ENCODE measurements around the gene SLC8A3.

SLC8A3 gene

DNA sequence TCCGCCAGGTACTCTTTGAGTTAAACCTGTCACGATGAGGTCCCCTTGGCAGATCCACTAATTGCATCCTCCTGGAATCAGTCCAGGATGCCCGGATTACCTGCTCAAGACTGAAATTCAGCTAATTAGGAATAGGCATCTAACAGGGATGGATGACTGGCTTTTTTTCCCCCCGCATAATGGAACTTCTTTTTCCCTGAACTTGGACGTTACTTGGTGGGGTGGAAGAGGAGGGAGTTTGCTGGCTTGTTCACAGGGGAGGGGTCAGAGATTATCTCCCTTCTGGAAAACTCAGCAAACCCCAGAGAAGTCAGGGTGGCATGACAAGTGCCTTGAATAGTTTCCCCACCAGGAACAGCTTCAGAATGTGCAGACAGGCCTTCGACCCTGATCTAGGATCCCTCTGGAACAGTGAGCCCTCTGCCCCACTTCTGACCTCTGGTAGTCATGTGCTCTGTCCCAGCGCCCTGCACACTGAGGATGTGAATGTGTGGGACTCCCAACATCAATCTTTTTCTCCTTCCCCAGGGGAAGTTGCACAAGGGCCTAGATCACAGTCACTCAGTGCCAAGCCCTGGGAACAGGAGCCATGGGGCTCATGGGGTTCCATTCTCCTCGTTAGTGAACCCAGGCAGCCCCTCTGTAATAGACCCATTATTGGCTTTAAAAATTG is 167.1 kb downstream of the SLC8A3 start:
- no peak for DNase-seq

DNA sequence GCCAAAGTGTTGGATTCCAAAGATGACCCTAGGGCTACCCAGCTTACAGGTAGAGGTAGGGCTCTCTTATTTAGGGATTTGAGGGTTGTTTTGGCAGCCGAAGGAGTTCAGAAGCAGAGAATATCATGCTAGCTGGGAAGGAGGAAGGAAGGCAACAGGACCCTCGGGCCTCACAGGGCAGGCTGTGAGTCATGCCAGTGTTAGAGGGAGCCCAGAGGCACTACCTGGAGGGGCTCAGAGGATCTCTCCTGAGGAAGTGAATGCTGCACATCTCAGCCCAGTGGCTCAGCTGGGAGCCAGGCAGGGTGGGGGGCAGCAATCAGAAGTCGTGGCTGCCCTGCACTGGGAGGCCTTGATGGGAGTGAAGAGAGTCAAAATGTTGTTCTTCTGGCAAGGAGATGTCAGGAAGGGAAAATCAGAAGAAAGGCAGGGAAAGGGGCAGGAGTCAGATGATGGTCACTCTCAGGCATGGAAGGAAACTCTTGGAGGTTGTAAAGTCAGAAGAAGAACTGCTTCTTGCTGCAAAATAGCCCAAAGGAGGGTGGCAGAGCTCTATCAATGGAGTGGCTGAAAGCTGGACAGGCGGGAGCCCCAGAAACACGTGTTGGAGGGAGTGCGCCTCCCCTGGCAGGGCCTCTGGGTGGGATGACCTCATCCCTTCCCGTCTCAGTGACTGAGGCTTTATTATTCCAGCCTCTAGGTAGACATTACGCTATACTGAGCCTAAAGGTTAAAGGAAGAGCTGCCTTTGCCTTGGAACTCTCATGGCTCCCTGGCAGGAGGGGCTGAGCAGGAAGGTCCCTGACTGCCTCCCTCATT is 168.2 kb downstream of the SLC8A3 start:
- DNase-seq = no peak

DNA sequence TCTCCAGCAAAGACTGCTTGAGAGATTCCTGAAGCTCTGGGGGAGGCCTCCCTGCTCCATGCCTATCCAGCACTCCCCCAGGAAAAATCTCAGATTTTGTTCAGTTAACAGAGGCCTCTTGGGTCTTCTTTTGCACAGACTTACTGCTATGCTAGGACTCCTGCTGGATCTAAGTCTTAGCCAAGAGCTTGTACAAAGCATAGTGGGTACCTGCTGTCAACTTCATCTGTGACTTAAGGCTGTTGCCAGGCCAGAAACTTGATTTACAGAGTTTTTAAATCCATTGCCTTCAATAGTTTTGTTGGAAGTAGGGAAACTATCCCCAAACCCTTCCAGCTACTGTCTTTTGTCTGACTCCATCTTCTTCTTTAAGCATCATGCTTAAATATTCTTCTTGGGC is 169.1 kb downstream of the SLC8A3 start:
- no peak for DNase-seq

DNA sequence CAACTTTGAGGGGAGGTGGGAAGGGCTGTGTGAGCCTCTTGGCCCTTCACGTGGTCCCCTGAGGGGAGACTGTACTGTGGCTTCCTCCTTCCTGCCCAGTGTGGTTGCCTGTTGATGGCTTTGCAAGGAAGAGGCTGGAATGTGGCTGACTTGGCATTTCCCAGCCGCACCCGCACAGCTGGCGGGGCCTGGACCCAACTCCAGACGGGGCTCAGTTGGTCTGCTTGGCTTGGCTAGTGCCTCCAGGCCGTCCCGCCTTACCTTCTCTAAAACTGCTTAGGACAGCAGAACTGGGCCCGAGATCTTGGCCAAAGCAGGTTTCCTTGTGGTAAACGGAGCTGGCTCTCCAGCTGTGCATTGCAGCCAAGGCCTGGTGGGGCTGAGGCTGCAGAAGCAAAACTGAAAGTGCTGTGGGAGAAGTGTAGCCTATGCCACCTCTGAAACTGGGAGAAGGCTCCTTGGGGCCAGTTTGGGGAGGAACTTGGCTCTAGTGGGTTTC is 170.0 kb downstream of the SLC8A3 start:
- no peak for DNase-seq

DNA sequence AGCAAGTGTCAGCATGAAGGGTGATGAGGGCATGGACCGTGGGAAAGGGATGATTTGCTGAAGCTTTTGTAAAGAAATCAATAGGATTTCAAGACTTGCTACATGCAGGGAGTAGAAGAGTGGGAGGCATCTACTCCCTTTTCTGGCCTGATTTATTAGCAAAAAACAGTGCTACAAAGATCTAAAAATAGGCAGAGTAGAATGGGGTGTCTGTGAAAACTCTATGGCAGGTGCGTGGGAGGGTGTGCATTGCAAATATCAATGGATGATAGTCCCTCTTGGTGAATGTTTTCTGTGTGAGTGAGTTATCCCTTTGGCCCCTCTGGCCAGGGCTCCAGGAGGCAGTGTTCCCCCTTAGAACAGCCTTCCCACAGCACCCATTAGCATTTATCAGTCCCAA is 170.5 kb downstream of the SLC8A3 start:
- no peak for DNase-seq

DNA sequence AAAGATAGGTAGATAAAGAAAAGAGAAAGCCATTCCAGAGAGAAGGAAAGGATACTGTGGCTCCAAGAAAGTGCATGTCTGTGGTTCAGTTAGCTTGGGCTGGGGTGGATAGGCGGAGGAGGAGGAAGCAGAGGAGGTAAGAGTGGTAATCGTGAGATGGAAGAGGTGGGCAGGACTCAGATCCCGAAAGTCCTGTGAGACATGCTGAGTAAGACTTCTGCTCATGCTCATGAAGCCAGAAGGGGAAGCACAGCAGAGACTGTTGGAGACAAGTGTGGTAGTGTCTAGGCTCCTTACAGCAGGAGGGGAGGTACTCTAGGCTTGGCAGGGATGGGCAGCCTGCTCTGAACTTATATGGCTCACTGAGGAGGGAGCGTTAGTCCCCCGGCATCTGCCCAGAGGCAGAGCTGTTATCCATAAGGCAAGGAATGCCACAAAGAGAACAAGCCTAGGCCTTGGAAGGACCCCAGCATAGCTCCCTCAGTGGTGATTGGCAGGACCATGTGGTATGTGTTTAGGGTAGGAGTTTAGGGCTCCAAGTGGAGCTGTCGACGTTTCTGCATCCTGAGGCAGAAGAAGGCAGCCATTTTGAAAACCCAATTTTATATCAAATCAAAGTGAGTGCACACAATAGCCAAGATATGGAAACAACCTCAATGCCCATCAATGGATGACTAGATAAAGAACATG is 174.2 kb downstream of the SLC8A3 start:
- no peak for DNase-seq

DNA sequence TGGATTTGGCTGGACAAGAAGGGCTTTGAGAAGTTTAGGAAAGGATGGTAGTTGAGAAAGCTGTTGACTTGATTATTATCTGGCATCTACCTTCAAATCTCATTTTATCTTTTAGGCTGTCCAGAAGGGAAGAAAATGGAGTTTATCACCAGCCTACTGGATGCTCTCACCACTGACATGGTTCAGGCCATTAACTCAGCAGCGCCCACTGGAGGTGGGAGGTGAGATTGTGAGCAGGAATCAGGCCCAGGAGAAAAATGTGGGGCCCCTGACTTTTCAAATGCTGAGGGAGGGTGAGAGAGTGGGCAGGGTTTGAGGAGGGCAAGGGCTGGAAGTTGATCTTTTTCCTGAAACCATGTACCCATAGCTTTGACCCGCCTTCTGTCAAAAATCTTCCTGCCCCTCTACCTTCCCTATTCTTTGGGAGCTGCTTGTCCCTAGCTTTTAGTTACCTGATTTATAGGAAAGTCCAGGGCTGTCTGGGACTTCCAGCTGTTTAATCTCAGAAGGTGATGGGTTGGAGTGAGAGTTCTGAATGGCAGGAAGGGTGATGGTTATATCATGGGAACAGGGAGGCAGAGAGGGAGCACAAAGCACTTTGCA is 175.4 kb downstream of the SLC8A3 start:
- no peak for DNase-seq

DNA sequence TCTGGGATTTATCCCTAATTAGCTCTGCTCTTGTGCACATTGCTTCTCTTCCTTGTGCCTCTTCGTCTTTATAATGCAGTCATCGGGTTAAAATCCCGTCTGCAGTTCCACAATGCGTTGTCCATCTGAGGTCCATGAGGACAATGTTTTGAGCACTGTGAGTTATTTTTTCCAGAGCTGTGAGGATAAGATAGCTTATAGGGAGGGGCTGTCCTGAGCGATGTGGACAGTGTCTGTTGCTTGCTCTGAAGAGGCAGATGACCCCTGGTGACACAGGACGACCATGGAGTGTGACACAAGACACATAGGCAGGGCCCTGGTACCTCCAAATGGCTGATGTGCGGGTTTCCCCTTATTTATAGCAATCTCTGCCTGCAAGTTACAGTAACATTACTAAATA is 177.0 kb downstream of the SLC8A3 start:
- no peak for DNase-seq

DNA sequence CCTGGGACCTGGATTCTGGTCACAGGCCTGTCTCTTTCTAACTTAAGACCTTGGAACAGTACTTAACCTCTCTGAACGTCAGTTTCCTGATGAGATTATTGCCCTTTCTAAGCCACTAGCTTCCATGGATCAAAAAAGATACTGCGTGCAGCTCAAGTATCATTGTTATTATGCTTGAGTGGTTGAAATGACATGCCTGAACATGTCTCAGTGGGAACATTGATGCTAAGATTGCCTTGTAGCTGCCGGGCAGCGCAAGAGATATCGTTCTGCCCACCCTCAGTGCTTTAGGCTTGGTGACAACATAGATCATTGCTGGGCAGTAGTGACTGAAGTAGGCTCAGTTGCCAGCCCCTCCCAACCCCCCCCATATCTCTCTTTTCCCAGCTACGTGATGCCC is 177.7 kb downstream of the SLC8A3 start:
- no peak for DNase-seq

DNA sequence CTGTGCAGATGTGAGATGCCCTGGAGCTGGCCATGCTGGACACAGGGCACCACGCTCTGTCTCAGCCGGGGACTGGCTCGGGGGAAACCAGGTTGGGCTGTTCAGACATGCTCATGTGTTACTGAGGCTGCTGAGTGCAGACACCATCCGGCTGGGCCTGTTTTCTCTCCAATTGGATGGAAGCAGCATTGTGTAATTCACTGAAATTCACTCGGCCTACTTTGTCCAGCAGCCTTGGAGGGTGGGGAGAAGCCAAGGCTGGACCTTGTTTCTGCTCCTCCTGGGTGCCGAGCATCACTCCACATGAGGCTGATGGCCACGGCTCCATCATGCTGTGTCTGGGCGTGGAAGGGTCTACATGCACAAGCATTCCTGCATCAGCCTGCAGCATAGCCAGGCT is 178.8 kb downstream of the SLC8A3 start:
- DNase-seq = no peak

DNA sequence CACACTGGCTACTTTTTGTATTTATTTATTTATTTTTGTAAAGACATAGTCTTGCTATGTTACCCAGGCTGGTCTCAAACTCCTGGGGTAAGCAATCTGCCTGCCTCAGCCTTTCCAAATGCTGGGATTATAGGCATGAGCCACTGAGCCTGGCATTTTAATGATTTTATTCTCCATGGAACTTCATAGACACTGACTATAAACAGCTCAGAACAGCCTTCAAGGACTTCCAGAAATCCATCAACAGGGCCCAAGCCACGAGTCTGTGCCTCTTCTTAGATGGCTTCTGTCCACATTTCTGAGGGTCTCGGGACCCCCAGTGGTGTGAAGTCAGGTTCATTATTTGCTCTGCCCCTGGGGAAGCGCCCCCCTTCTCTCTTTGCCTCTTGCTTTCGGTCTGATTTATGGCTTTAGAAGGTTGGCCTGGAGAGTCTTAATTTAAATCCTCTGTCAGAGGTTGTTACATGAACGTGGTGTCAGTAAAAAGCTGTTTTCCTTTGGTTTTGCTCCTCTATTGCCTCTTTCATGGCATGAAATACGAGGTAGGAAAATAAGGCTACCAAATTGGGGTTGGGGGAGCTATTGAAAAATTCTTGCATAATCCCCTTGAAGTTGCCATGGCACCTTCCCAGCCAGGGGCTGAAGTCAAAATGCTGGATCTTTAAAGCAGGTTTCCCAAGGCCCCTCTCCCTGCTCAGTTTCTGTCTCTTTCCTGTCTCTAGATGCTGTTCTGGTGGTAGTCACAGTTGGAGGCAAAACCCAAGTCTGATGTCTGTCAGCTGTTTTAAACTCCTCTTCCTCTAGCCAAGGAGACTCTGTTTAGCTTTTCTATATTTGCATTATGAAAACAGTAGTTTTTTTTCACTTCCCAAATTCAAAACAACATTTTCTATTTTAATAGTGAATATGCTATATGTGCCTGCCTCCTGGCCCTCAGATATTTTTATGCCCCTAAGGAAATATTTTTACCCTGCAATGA is 180.2 kb downstream of the SLC8A3 start:
- DNase-seq = no peak

DNA sequence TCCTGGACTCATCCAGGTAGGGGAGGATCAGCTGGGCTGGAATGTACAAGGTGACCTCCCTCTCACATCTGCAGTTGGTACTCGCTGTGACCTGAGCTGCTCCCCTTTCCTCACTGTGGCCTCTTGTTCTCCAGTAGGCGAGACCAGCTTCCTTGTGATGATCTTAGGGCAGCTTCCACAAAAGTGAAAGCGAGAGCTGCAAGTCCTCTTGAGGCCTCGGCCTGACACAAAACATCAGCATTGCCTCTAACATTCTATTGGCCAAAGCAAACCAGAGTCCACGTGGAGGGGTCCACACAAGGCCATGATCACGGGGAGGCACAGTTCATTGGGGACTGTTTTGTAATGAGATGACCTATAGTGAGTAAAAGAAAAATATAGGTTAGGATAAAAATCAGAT is 182.1 kb downstream of the SLC8A3 start:
- DNase-seq = no peak

DNA sequence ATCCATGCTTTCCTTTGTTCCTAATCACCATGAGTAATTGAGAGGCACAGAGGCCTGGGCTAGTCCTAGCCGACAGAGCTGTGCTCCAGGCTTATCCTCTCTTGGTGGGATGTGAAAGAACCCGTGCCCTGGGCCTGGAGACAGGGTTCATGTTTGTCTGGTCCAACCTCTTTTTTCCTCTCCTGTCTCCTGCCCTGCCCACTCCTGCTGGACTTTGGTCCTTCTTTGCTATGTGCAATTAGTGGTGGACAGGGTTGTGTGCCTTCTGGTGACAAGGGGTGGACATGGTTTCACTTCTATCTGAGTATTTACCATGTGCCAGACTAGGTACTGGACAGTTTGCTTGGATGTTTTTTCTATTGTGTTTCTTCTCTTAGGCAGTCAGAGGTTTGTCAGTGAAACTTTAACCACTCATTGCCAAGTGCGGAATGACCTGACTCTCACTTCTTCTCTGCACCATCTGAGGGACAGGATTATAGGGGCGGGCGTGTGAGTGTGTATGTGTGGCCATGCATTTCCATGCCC is 183.4 kb downstream of the SLC8A3 start:
- DNase-seq = no peak

DNA sequence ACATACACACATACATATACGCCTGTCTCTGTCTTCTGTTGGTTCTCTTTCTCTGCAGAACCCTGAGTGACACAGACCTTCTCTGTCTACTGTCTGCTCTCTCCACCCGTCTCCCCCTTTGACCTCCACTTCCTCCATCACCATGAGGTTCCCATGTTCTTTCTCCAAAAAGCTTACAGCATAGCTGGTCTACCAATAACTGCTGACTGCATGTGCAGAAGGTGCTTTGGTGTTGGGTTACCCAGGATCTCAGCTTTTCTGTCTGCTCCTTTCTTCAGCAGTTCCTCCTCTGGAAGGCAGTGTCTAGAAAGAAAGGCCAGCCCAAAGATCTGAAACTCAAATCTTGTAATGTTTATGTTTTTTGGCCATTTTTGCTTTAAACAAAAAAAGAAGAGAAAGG is 184.0 kb downstream of the SLC8A3 start:
- no peak for DNase-seq

DNA sequence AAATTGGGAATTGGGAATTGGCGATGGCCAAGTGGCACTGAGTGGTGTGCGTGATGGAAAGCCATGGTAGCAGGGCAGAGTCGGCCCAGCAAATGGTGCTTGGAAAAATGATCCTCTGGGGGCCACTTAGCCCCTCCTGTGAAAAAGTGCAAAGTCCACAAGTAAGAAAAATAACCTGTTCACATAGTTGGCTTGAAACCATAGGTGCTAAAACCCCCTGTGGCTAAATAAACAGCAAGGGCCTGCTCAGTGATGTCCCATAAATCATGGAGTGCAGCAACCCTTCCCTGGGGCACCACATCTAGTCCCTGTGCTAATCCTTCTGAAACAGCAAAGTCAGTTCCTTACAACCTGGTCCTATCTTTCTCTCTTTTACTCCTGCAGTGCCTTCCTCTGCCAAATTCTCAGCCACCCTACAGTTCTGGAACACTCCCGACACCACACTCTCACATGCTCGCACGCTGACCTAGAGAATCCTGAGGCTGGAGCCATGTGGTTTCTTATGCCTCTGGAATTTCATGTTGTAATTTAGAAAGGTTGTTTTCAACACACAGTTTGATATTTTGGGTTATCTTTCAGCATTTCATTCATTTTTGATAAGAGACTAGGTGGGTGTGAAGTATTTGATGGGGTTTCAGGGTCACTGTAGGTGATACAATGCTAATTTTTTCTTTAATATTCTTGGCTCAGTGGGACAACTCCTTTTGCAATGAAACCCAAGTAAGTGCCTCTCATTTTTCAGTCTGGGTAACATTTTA is 186.0 kb downstream of the SLC8A3 start:
- DNase-seq = no peak

DNA sequence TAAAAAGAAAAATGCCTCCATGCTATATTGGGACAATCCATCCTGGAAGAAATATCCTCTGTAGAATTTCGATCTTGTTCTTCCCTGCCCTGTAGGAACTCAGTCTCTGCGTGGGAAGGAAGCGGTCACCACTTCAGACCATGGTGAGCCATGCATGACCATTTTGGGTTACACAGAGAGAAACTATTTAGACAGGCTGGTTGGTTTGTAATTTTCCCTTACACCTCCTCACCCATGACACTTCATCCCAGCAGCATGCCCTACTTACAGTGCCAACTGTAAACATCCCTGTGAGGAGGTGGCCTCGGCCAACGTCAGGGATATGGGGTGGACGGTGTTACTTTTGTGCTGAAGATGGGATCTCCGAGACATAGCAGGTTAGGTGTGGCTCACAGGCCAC is 188.2 kb downstream of the SLC8A3 start:
- no peak for DNase-seq

DNA sequence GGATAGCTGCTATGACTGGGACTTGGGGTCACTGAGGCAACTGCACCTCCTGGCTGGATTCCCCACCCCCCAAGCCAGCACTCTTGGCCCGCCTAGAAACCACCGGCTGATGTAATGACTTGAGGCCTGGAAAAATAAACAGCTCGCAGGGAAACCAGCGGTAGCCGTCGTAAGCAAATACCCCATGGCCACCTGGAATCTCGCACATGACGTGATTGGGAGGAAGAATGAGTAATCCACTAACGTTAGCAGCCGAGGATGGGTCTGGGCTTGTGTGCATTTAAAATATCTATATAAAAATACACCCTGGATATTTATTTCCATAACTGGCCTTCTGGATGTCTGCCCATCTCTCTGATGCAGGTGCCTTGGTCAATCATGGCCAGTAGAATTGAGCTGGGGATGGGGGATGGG is 189.5 kb downstream of the SLC8A3 start:
- DNase-seq = no peak

DNA sequence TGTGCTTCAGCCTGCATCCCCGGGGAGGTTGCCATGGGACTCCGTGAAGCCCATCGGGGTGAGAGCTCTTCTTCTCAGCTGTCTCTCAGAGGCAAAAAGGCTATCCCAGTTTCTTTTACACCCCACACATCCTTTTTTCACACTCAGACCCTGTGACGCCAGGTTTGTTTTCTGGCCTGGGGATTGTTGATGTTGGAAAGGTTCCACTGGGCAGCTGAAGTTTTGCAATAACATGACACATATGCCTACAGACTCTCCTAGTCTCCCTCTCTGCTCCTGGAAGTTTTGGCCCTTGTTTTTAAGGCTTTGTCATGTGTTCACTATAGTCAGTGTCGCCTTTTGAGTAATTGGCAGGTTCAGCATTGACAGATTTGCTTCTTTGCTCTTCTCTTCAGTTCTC is 190.9 kb downstream of the SLC8A3 start:
- DNase-seq = no peak

DNA sequence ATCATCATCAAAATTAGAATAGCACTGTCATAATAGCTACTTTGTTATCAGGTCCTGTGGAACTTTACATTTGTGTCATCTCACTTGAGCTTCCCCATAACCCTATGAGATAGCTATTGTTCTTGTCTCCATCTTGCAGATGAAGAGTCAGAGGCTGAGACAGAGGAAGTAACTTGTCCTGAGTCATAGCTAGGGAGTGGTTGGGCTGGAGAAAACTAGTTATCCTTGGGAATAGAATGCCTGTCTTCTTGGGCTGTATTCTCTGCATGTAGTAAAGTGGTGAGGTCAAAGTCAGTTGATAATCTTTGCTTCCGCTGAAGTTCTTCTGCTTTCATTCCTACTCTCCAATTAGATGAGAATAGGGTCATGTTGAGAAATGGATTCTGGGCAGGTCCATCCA is 192.5 kb downstream of the SLC8A3 start:
- no peak for DNase-seq
